Mesothelial cell of epicardium (in vitro differentiated cells): ENCODE data around the gene ZNF544. TPM values are rescaled to one million over a fixed set of nuclear protein-coding genes. Genes with fewer than 3 reads are reported as not detected.
"Not testable (repeated sequence)": the region's sequence is repeated elsewhere in the genome, so short reads cannot be mapped to it uniquely, and the experiment has no call there.

ENCODE experiments used
- DNase-seq, 2 experiments: peaks; one replicate each; pipeline ENCODE4 v3.0.0; 2021; ENCODE audit warnings: low spot score in 2 of 2; ENCODE audit not compliant: unreplicated experiment in 2 of 2
- H3K27ac Mint-ChIP-seq: 2 replicates; pipeline ENCODE4 v1.8.0; 2021; ENCODE audit warnings: mixed read lengths
- H3K27me3 Mint-ChIP-seq: 2 replicates; pipeline ENCODE4 v1.8.0; 2021; ENCODE audit warnings: low read depth, mixed read lengths
- H3K36me3 Mint-ChIP-seq: 2 replicates; pipeline ENCODE4 v1.8.0; 2021; ENCODE audit warnings: mixed read lengths
- H3K4me1 Mint-ChIP-seq: 2 replicates; pipeline ENCODE4 v1.8.0; 2021; ENCODE audit warnings: mixed read lengths
- H3K4me3 Mint-ChIP-seq: 2 replicates; pipeline ENCODE4 v1.8.0; 2021; ENCODE audit warnings: mild to moderate bottlenecking, moderate library complexity, mixed read lengths
- H3K9me3 Mint-ChIP-seq: 2 replicates; pipeline ENCODE4 v1.8.0; 2021; ENCODE audit warnings: mixed read lengths
- CTCF ChIP-seq: fragments of 200-600 bp; sonication (generic); IDR thresholded peaks from one replicate; pipeline ENCODE4 v1.5.0; 2021; ENCODE audit warnings: antibody characterized with exemption; ENCODE audit not compliant: unreplicated experiment
- total RNA-seq: library from RNA; stranded (reverse); gene quantifications from 3 replicates; pipeline ENCODE4 v1.2.1, GENCODE V29; 2021

The ZNF544 gene
- total RNA-seq, 1 donor from 2014 or later = 63.3 TPM

GRCh38 chr19:58229255-58229639 lies 533 bp downstream of the ZNF544 start:
- Mint-ChIP-seq H3K4me1 (peaks cover 20% of the 10 kb centered on the region), H3K27ac (peak overlapping the region; percentile 97), H3K27me3 (no peaks in the 10 kb centered on the region), H3K36me3 (peaks cover 54% of the 10 kb centered on the region), H3K4me3 (peak overlapping the region; percentile 93), H3K9me3 (peaks cover 10% of the 10 kb centered on the region)
- no peak for DNase-seq
- TF ChIP-seq CTCF = no peak

GRCh38 chr19:58237324-58237723 lies 8.6 kb downstream of the ZNF544 start:
- no peaks in the 10 kb centered on the region for H3K4me1 Mint-ChIP-seq
- H3K36me3 Mint-ChIP-seq = peaks cover 86% of the 10 kb centered on the region
- H3K27me3 Mint-ChIP-seq = no peaks in the 10 kb centered on the region
- H3K27ac Mint-ChIP-seq = no peak overlapping the region
- H3K9me3 Mint-ChIP-seq = peaks cover 18% of the 10 kb centered on the region
- no peak for DNase-seq
- no peak overlapping the region for H3K4me3 Mint-ChIP-seq
- no peak for TF ChIP-seq CTCF

GRCh38 chr19:58243351-58243750 lies 14.6 kb downstream of the ZNF544 start:
- H3K4me3 Mint-ChIP-seq = no peak overlapping the region
- H3K27ac Mint-ChIP-seq = no peak overlapping the region
- H3K4me1 Mint-ChIP-seq = no peaks in the 10 kb centered on the region
- peaks cover 97% of the 10 kb centered on the region for H3K36me3 Mint-ChIP-seq
- no peaks in the 10 kb centered on the region for H3K27me3 Mint-ChIP-seq
- peaks cover 36% of the 10 kb centered on the region for H3K9me3 Mint-ChIP-seq
- DNase-seq = no peak
- TF ChIP-seq CTCF = no peak

- no peak overlapping the region for H3K4me3 Mint-ChIP-seq
- H3K27me3 Mint-ChIP-seq = no peaks in the 10 kb centered on the region
- no peak for TF ChIP-seq CTCF
- no peaks in the 10 kb centered on the region for H3K4me1 Mint-ChIP-seq
- DNase-seq = no peak
- H3K27ac Mint-ChIP-seq = no peak overlapping the region
- H3K9me3 Mint-ChIP-seq = peaks cover 56% of the 10 kb centered on the region
- H3K36me3 Mint-ChIP-seq = peaks cover 99% of the 10 kb centered on the region
Measured at GRCh38 chr19:58248886-58249285, 20.2 kb downstream of the ZNF544 start.

GRCh38 chr19:58252102-58252685 lies 23.5 kb downstream of the ZNF544 start:
- TF ChIP-seq CTCF = no peak
- DNase-seq = no peak
- H3K27me3 Mint-ChIP-seq = no peaks in the 10 kb centered on the region
- peaks cover 96% of the 10 kb centered on the region for H3K36me3 Mint-ChIP-seq
- H3K27ac Mint-ChIP-seq = no peak overlapping the region
- no peak overlapping the region for H3K4me3 Mint-ChIP-seq
- H3K9me3 Mint-ChIP-seq = peaks cover 61% of the 10 kb centered on the region
- no peaks in the 10 kb centered on the region for H3K4me1 Mint-ChIP-seq

- not testable (repeated sequence) for H3K27ac Mint-ChIP-seq, H3K27me3 Mint-ChIP-seq, H3K4me3 Mint-ChIP-seq, DNase-seq, H3K4me1 Mint-ChIP-seq
- Mint-ChIP-seq H3K36me3 (peaks cover 94% of the 10 kb centered on the region), H3K9me3 (peaks cover 73% of the 10 kb centered on the region)
Measured at GRCh38 chr19:58258259-58258658, 29.5 kb downstream of the ZNF544 start.
